Left ventricle myocardium inferior (tissue), 1 donor: ENCODE results near the gene PCIF1. TPM values are rescaled to one million over a fixed set of nuclear protein-coding genes. Genes with fewer than 3 reads are reported as not detected.

Source experiments
- DNase-seq: peaks from one replicate; pipeline ENCODE4 v3.0.0-alpha.2; 2020
- H3K27ac ChIP-seq: fragments of 200-600 bp; replicated peaks from 2 replicates; pipeline ENCODE4 v1.8.0; 2021
- H3K27me3 ChIP-seq: fragments of 200-600 bp; 2 replicates; pipeline ENCODE4 v1.8.0; 2021; ENCODE audit warnings: low read depth
- H3K36me3 ChIP-seq: fragments of 200-600 bp; 2 replicates; pipeline ENCODE4 v1.8.0; 2021
- H3K4me1 ChIP-seq: fragments of 200-600 bp; 2 replicates; pipeline ENCODE4 v1.8.0; 2021
- H3K4me3 ChIP-seq: fragments of 200-600 bp; 2 replicates; pipeline ENCODE4 v1.8.0; 2021; ENCODE audit warnings: mild to moderate bottlenecking, moderate library complexity
- H3K9me3 ChIP-seq: fragments of 200-600 bp; replicated peaks from 2 replicates; pipeline ENCODE4 v1.8.0; 2021
- intact Hi-C: fragments of 100-400 bp; cut with micrococcal nuclease; formaldehyde crosslinking; loops from one replicate; pipeline ENCODE4 v1.11.0; 2022
- total RNA-seq: library from RNA; stranded (reverse); fragmentation: NEBNext Ultra II Directional; extraction: Animal tissue kit (Norgen Biotek cat#: 25700); gene quantifications from one replicate; pipeline ENCODE4 v1.2.1, GENCODE V29; 2021
- TF ChIP-seq, protein P1 (sequence below): fragments of 200-600 bp; IDR thresholded peaks from 2 replicates; pipeline ENCODE4 v1.8.0; 2021; ENCODE audit warnings: antibody characterized with exemption, mild to moderate bottlenecking, borderline replicate concordance
- donor health status: DM: no; HTN: yes; CAD: no; lungs with severe emphysema.

PCIF1 gene
- total RNA-seq, 1 donor from 2014 or later: 21.9 TPM

DNA sequence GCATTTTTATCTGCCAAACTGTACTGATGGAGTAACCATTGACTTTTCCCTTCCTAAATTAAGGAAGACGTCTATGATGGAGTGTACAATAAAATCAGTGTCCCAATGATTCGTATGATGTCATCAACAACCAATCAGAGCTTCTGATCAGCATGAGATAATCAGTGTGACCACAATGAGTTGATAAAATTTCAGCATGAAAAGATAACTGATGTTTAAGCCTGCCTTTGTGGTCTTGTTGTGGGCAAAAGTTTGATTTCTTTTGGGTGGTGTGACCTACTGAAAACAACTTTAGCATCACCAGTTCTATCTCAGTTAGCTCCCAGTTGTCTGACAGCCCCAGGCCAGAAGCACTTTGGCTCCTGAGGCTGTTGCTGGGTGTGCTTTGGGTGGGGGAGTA lies 3.3 kb downstream of the PCIF1 start:
- TF ChIP-seq, protein P1, sequence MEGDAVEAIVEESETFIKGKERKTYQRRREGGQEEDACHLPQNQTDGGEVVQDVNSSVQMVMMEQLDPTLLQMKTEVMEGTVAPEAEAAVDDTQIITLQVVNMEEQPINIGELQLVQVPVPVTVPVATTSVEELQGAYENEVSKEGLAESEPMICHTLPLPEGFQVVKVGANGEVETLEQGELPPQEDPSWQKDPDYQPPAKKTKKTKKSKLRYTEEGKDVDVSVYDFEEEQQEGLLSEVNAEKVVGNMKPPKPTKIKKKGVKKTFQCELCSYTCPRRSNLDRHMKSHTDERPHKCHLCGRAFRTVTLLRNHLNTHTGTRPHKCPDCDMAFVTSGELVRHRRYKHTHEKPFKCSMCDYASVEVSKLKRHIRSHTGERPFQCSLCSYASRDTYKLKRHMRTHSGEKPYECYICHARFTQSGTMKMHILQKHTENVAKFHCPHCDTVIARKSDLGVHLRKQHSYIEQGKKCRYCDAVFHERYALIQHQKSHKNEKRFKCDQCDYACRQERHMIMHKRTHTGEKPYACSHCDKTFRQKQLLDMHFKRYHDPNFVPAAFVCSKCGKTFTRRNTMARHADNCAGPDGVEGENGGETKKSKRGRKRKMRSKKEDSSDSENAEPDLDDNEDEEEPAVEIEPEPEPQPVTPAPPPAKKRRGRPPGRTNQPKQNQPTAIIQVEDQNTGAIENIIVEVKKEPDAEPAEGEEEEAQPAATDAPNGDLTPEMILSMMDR: no peak
- no peaks in the 10 kb centered on the region for H3K27me3 ChIP-seq
- no peak overlapping the region for H3K27ac ChIP-seq
- H3K9me3 ChIP-seq: no peaks in the 10 kb centered on the region
- intact Hi-C loops: no loop called here
- H3K4me3 ChIP-seq: no peak overlapping the region
- H3K36me3 ChIP-seq: peaks cover 58% of the 10 kb centered on the region
- DNase-seq: no peak
- H3K4me1 ChIP-seq: peaks cover 40% of the 10 kb centered on the region

DNA sequence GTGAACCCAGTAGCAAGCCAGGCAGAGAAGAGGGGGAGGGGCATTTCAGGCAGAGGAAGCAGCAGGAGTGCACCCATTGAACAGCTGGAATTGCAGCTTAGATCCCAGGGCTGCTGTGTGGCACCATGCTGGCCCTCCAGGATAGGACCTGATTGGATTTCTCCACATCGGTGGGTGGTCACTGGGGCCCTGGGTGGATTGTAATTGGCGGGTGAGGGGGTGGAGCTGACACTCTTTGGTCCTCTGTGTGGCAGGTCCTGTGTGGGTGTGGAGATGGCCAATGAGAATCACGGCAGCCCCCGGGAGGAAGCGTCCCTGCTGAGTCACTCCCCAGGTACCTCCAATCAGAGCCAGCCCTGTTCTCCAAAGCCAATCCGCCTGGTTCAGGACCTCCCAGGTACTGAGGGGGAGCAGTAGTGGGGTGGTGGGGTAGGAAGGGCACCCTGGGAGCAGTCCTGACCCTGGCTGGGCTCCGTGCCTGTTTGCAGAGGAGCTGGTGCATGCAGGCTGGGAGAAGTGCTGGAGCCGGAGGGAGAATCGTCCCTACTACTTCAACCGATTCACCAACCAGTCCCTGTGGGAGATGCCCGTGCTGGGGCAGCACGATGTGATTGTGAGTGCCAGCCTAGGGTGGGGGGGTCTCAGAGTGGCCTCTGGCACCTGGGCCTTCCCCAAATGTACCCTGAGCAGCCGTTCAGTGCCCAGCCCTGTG lies 4.4 kb downstream of the PCIF1 start:
- no peak overlapping the region for H3K4me3 ChIP-seq
- TF ChIP-seq, protein P1: no peak
- no peaks in the 10 kb centered on the region for H3K9me3 ChIP-seq
- peaks cover 29% of the 10 kb centered on the region for H3K4me1 ChIP-seq
- H3K27ac ChIP-seq: no peak overlapping the region
- intact Hi-C loops: no loop called here
- no peaks in the 10 kb centered on the region for H3K27me3 ChIP-seq
- no peak for DNase-seq
- peaks cover 69% of the 10 kb centered on the region for H3K36me3 ChIP-seq

DNA sequence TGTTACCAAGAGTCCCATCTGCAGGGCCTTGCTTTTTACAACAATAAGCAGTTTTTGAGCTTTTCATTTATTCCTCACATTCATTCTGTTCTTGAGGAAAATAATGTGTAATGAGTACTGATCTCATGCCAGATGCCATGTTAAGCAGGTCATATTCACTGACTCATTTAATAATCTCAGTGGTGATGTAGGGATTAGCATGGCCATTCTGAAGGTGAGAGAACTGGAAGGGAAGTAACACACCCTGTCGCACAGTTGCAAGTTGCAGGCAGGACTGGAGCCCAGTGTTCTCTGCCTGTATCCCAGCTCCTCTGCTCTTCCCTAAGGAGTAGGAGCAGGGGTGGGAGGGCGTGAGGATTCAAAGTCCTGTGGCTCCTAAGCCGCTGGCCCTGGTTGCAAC lies 5.6 kb downstream of the PCIF1 start:
- Histone ChIP-seq H3K36me3 (peaks cover 81% of the 10 kb centered on the region), H3K27ac (no peak overlapping the region), H3K9me3 (no peaks in the 10 kb centered on the region), H3K27me3 (no peaks in the 10 kb centered on the region), H3K4me3 (no peak overlapping the region), H3K4me1 (peaks cover 20% of the 10 kb centered on the region)
- DNase-seq: no peak
- intact Hi-C loops: no loop called here
- TF ChIP-seq, protein P1: no peak

DNA sequence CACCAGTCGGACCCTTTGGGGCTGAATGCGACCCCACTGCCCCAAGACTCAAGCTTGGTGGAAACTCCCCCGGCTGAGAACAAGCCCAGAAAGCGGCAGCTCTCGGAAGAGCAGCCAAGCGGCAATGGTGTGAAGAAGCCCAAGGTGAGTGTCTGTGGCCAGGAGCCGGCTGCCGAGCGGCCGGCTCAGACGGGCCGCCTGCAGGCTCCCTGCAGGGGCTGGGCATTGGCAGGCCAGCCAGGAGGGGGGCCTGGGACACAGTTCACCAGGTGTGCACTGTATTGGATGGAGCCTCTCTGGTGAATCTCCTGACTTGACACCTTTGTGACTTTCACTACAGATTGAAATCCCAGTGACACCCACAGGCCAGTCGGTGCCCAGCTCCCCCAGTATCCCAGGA lies 6.0 kb downstream of the PCIF1 start:
- TF ChIP-seq, protein P1: no peak
- H3K36me3 ChIP-seq: peaks cover 85% of the 10 kb centered on the region
- no peak overlapping the region for H3K4me3 ChIP-seq
- H3K4me1 ChIP-seq: peaks cover 19% of the 10 kb centered on the region
- DNase-seq: no peak
- no peaks in the 10 kb centered on the region for H3K27me3 ChIP-seq
- no peaks in the 10 kb centered on the region for H3K9me3 ChIP-seq
- intact Hi-C loops: no loop called here
- no peak overlapping the region for H3K27ac ChIP-seq

DNA sequence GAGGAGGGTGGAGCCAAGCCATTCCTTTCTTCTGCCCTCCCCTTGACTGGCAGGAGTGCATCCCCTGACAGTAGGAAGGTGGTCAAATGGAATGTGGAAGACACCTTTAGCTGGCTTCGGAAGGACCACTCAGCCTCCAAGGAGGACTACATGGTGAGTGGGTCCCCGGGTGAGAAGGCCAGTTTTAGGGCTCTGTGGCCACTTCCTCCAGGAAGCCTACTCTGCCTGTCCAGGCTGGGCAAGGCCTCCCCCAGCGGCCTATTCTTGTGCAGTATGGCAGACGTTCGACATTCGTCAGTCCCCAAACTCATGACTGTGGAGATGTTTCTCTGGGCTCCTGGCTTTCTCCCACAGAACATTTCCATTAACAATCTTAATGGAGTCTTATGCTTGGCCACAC lies 9.1 kb downstream of the PCIF1 start:
- no peak overlapping the region for H3K27ac ChIP-seq
- peaks cover 100% of the 10 kb centered on the region for H3K36me3 ChIP-seq
- peaks cover 3% of the 10 kb centered on the region for H3K4me1 ChIP-seq
- no peak overlapping the region for H3K4me3 ChIP-seq
- H3K27me3 ChIP-seq: no peaks in the 10 kb centered on the region
- H3K9me3 ChIP-seq: no peaks in the 10 kb centered on the region
- TF ChIP-seq, protein P1: no peak
- intact Hi-C loops: no loop called here
- DNase-seq: no peak
